ENCODE measurements around the gene JPH4. TPM values are rescaled to one million over a fixed set of nuclear protein-coding genes. Genes with fewer than 3 reads are reported as not detected.

Gene JPH4
- not detected for total RNA-seq

GRCh38 chr14:23578560-23579310 lies at the start of gene JPH4:
JPH4 (minus strand) TSS chr14:23578790; CDS start chr14:23577453, 1,337 bp downstream.
- no peak within 1 kb of the TSS for H3K4me3 Mint-ChIP-seq
- ChIA-PET CTCF (no interaction called here), POLR2A (no interaction called here)
- peaks cover 43% of the 10 kb centered on the region for H3K27me3 Mint-ChIP-seq
- no peaks in the 10 kb centered on the region for H3K9me3 Mint-ChIP-seq
- no peaks in the 10 kb centered on the region for H3K36me3 Mint-ChIP-seq (ENCODE audit: low read depth)
- no peak within 1 kb of the TSS for H3K27ac Mint-ChIP-seq
- no peak for DNase-seq
- peaks cover 12% of the 10 kb centered on the region for H3K4me1 Mint-ChIP-seq

GRCh38 chr14:23627961-23628360 lies 49.4 kb upstream of the JPH4 start:
- DNase-seq, result no peak
- POLR2A ChIA-PET, result no interaction called here
- CTCF ChIA-PET, result interaction anchor here (0.7 kb wide), 1 partner anchor 39 kb away, joined by 3 read pairs; no protein-coding TSS in a partner anchor
- H3K9me3 Mint-ChIP-seq, result peaks cover 13% of the 10 kb centered on the region
- peaks cover 6% of the 10 kb centered on the region for H3K27me3 Mint-ChIP-seq
- H3K4me3 Mint-ChIP-seq, result no peak overlapping the region
- no peak overlapping the region for H3K27ac Mint-ChIP-seq
- H3K4me1 Mint-ChIP-seq, result peaks cover 12% of the 10 kb centered on the region
- H3K36me3 Mint-ChIP-seq (ENCODE audit: low read depth), result peaks cover 2% of the 10 kb centered on the region

GRCh38 chr14:23626946-23627345 lies 48.4 kb upstream of the JPH4 start:
- H3K27ac Mint-ChIP-seq, result no peak overlapping the region
- DNase-seq, result no peak
- peaks cover 7% of the 10 kb centered on the region for H3K27me3 Mint-ChIP-seq
- ChIA-PET CTCF (no interaction called here), POLR2A (no interaction called here)
- peaks cover 13% of the 10 kb centered on the region for H3K9me3 Mint-ChIP-seq
- peaks cover 2% of the 10 kb centered on the region for H3K36me3 Mint-ChIP-seq (ENCODE audit: low read depth)
- peaks cover 7% of the 10 kb centered on the region for H3K4me1 Mint-ChIP-seq
- H3K4me3 Mint-ChIP-seq, result no peak overlapping the region

- H3K36me3 Mint-ChIP-seq (ENCODE audit: low read depth), result peaks cover 2% of the 10 kb centered on the region
- CTCF ChIA-PET, result no interaction called here
- H3K27me3 Mint-ChIP-seq, result peaks cover 7% of the 10 kb centered on the region
- DNase-seq, result no peak
- H3K4me1 Mint-ChIP-seq, result peaks cover 2% of the 10 kb centered on the region
- POLR2A ChIA-PET, result no interaction called here
- H3K9me3 Mint-ChIP-seq, result peaks cover 13% of the 10 kb centered on the region
- H3K4me3 Mint-ChIP-seq, result no peak overlapping the region
- no peak overlapping the region for H3K27ac Mint-ChIP-seq
Observed at GRCh38 chr14:23624830-23625404, 46.3 kb upstream of the JPH4 start.

GRCh38 chr14:23623962-23624361 lies 45.4 kb upstream of the JPH4 start:
- peaks cover 8% of the 10 kb centered on the region for H3K27me3 Mint-ChIP-seq
- POLR2A ChIA-PET, result no interaction called here

GRCh38 chr14:23622990-23623389 lies 44.4 kb upstream of the JPH4 start:
- Mint-ChIP-seq H3K27me3 (peaks cover 9% of the 10 kb centered on the region), H3K4me3 (no peak overlapping the region), H3K36me3 (ENCODE audit: low read depth) (peaks cover 2% of the 10 kb centered on the region), H3K27ac (no peak overlapping the region), H3K4me1 (no peaks in the 10 kb centered on the region), H3K9me3 (peaks cover 13% of the 10 kb centered on the region)
- ChIA-PET POLR2A (no interaction called here), CTCF (interaction anchor here (2.4 kb wide), 1 partner anchor 9 kb away, joined by 14 read pairs; no protein-coding TSS in a partner anchor)
- DNase-seq, result no peak

More at GRCh38 chr14:23623962-23624361, 45.4 kb upstream of the JPH4 start:
- H3K27ac Mint-ChIP-seq, result no peak overlapping the region
- peaks cover 13% of the 10 kb centered on the region for H3K9me3 Mint-ChIP-seq
- H3K4me1 Mint-ChIP-seq, result no peaks in the 10 kb centered on the region
- DNase-seq, result no peak
- CTCF ChIA-PET, result no interaction called here
- H3K4me3 Mint-ChIP-seq, result no peak overlapping the region
- peaks cover 2% of the 10 kb centered on the region for H3K36me3 Mint-ChIP-seq (ENCODE audit: low read depth)

- ChIA-PET CTCF (interaction anchor here (2.4 kb wide), 1 partner anchor 10 kb away, joined by 14 read pairs; no protein-coding TSS in a partner anchor), POLR2A (no interaction called here)
- DNase-seq, result no peak
- Mint-ChIP-seq H3K27ac (no peak overlapping the region), H3K4me1 (no peaks in the 10 kb centered on the region), H3K36me3 (ENCODE audit: low read depth) (peaks cover 2% of the 10 kb centered on the region), H3K9me3 (peaks cover 13% of the 10 kb centered on the region), H3K27me3 (peaks cover 9% of the 10 kb centered on the region), H3K4me3 (no peak overlapping the region)
Observed at GRCh38 chr14:23621932-23622730, 43.5 kb upstream of the JPH4 start.

GRCh38 chr14:23621204-23621931 lies 42.8 kb upstream of the JPH4 start:
- peaks cover 5% of the 10 kb centered on the region for H3K27me3 Mint-ChIP-seq
- POLR2A ChIA-PET, result no interaction called here
- peaks cover 2% of the 10 kb centered on the region for H3K36me3 Mint-ChIP-seq (ENCODE audit: low read depth)
- peaks cover 13% of the 10 kb centered on the region for H3K9me3 Mint-ChIP-seq
- H3K27ac Mint-ChIP-seq, result no peak overlapping the region
- CTCF ChIA-PET, result interaction anchor here (2.4 kb wide), 1 partner anchor 10 kb away, joined by 14 read pairs; no protein-coding TSS in a partner anchor
- no peak for DNase-seq
- no peaks in the 10 kb centered on the region for H3K4me1 Mint-ChIP-seq
- H3K4me3 Mint-ChIP-seq, result no peak overlapping the region

GRCh38 chr14:23620177-23620702 lies 41.6 kb upstream of the JPH4 start:
- CTCF ChIA-PET, result no interaction called here
- Mint-ChIP-seq H3K36me3 (ENCODE audit: low read depth) (peaks cover 2% of the 10 kb centered on the region), H3K4me1 (no peaks in the 10 kb centered on the region), H3K27ac (no peak overlapping the region), H3K9me3 (peaks cover 11% of the 10 kb centered on the region), H3K4me3 (no peak overlapping the region), H3K27me3 (peaks cover 5% of the 10 kb centered on the region)
- no peak for DNase-seq
- POLR2A ChIA-PET, result no interaction called here

- Mint-ChIP-seq H3K9me3 (no peaks in the 10 kb centered on the region), H3K36me3 (ENCODE audit: low read depth) (no peaks in the 10 kb centered on the region), H3K27ac (no peak overlapping the region), H3K4me1 (no peaks in the 10 kb centered on the region), H3K4me3 (no peak overlapping the region), H3K27me3 (peaks cover 5% of the 10 kb centered on the region)
- POLR2A ChIA-PET, result no interaction called here
- CTCF ChIA-PET, result interaction anchor here (2.4 kb wide), 1 partner anchor 14 kb away, joined by 16 read pairs; no protein-coding TSS in a partner anchor
- DNase-seq, result no peak
Observed at GRCh38 chr14:23618415-23618988, 39.9 kb upstream of the JPH4 start.

- Mint-ChIP-seq H3K27me3 (peaks cover 5% of the 10 kb centered on the region), H3K4me3 (no peak overlapping the region), H3K4me1 (no peaks in the 10 kb centered on the region), H3K9me3 (no peaks in the 10 kb centered on the region), H3K27ac (no peak overlapping the region), H3K36me3 (ENCODE audit: low read depth) (no peaks in the 10 kb centered on the region)
- CTCF ChIA-PET, result interaction anchor here (0.5 to 2.4 kb wide), 2 partner anchors 15 to 439 kb away, joined by 3 to 16 read pairs; no protein-coding TSS in a partner anchor
- DNase-seq, result no peak
- POLR2A ChIA-PET, result no interaction called here
Observed at GRCh38 chr14:23617539-23617938, 38.9 kb upstream of the JPH4 start.

GRCh38 chr14:23615856-23616255 lies 37.3 kb upstream of the JPH4 start:
- H3K4me1 Mint-ChIP-seq, result peaks cover 4% of the 10 kb centered on the region
- POLR2A ChIA-PET, result no interaction called here
- H3K27me3 Mint-ChIP-seq, result peaks cover 3% of the 10 kb centered on the region
- H3K4me3 Mint-ChIP-seq, result no peak overlapping the region
- no peaks in the 10 kb centered on the region for H3K9me3 Mint-ChIP-seq
- no peak overlapping the region for H3K27ac Mint-ChIP-seq
- DNase-seq, result no peak
- H3K36me3 Mint-ChIP-seq (ENCODE audit: low read depth), result no peaks in the 10 kb centered on the region
- CTCF ChIA-PET, result interaction anchor here (2.4 kb wide), 1 partner anchor 17 kb away, joined by 16 read pairs; no protein-coding TSS in a partner anchor
